Bronchial epithelial cell (primary cell): ENCODE measurements around the gene SIK3. TPM values are rescaled to one million over a fixed set of nuclear protein-coding genes. Genes with fewer than 3 reads are reported as not detected.

Experiments
- DNase-seq: peaks from one replicate; pipeline ENCODE4 v3.0.0-alpha.2; 2010; ENCODE audit warnings: low read depth
- FAIRE-seq: peaks from 2 replicates; lab custom pipeline; 2011; peaks lifted over from hg19 to GRCh38; lab: Jason Lieb, UNC
- H3K27me3 ChIP-seq: 2 replicates; pipeline ENCODE4 v1.5.1; 2011; ENCODE audit warnings: low read length; ENCODE audit not compliant: control insufficient read depth, insufficient read depth
- H3K36me3 ChIP-seq: 2 replicates; pipeline ENCODE4 v1.5.1; 2011; ENCODE audit warnings: low read length; ENCODE audit not compliant: control insufficient read depth, insufficient read depth
- H3K4me3 ChIP-seq: 2 replicates; pipeline ENCODE4 v1.5.1; 2011; ENCODE audit warnings: mild to moderate bottlenecking, low read depth, low read length, control low read depth
- CTCF ChIP-seq: IDR thresholded peaks from 2 replicates; pipeline ENCODE4 v1.5.1; 2011; ENCODE audit warnings: mild to moderate bottlenecking, moderate library complexity, low read length, control low read depth, inconsistent platforms; ENCODE audit not compliant: insufficient read depth, severe bottlenecking
- total RNA-seq: library from RNA; depleted of rRNA; stranded (reverse); fragments of >200 nt; gene quantifications from 2 replicates; pipeline ENCODE4 v1.2.1, GENCODE V29; 2014

SIK3 gene
- total RNA-seq, 1 donor from 2014 or later = 6.8 TPM

GRCh38 chr11:117097014-117097388, 1.2 kb downstream of the SIK3 start:
- FAIRE-seq (no peak), DNase-seq (no peak)
- TF ChIP-seq CTCF = no peak
- Histone ChIP-seq H3K36me3 (no peaks in the 10 kb centered on the region), H3K4me3 (peak overlapping the region; percentile 79), H3K27me3 (no peaks in the 10 kb centered on the region)

GRCh38 chr11:117096201-117096991, 1.8 kb downstream of the SIK3 start:
- no peak overlapping the region for H3K4me3 ChIP-seq
- no peaks in the 10 kb centered on the region for H3K36me3 ChIP-seq
- FAIRE-seq = no peak
- no peak for DNase-seq
- no peak for TF ChIP-seq CTCF
- H3K27me3 ChIP-seq = no peaks in the 10 kb centered on the region

- H3K36me3 ChIP-seq = no peaks in the 10 kb centered on the region
- no peak for FAIRE-seq
- DNase-seq = peak; percentile 35
- TF ChIP-seq CTCF = no peak
- H3K27me3 ChIP-seq = no peaks in the 10 kb centered on the region
- no peak overlapping the region for H3K4me3 ChIP-seq
These were observed 2.7 kb downstream of the SIK3 start for GRCh38 chr11:117095284-117096161.

GRCh38 chr11:117094776-117095175, 3.5 kb downstream of the SIK3 start:
- FAIRE-seq = no peak
- Histone ChIP-seq H3K27me3 (no peaks in the 10 kb centered on the region), H3K4me3 (no peak overlapping the region)

GRCh38 chr11:117092951-117093590, 5.2 kb downstream of the SIK3 start:
- H3K27me3 ChIP-seq = no peaks in the 10 kb centered on the region
- DNase-seq (no peak), FAIRE-seq (no peak)
- H3K36me3 ChIP-seq = no peaks in the 10 kb centered on the region
- H3K4me3 ChIP-seq = no peak overlapping the region
- no peak for TF ChIP-seq CTCF

More at GRCh38 chr11:117094776-117095175, 3.5 kb downstream of the SIK3 start:
- no peak for TF ChIP-seq CTCF
- DNase-seq = peak; percentile 41
- no peaks in the 10 kb centered on the region for H3K36me3 ChIP-seq
